ENCODE results near the gene WIPF3. TPM values are rescaled to one million over a fixed set of nuclear protein-coding genes. Genes with fewer than 3 reads are reported as not detected.

The WIPF3 gene
- total RNA-seq, 1 donor from 2014 or later = 7.3 TPM

- Mint-ChIP-seq H3K27ac (no peak overlapping the region), H3K4me1 (peaks cover 6% of the 10 kb centered on the region), H3K4me3 (no peak overlapping the region), H3K9me3 (no peaks in the 10 kb centered on the region), H3K36me3 (no peaks in the 10 kb centered on the region), H3K27me3 (ENCODE audit: low read depth) (peaks cover 53% of the 10 kb centered on the region)
- no peak for DNase-seq (ENCODE audit: low spot score in 2 of 2, unreplicated experiment in 2 of 2)
- TF ChIP-seq, protein P1, sequence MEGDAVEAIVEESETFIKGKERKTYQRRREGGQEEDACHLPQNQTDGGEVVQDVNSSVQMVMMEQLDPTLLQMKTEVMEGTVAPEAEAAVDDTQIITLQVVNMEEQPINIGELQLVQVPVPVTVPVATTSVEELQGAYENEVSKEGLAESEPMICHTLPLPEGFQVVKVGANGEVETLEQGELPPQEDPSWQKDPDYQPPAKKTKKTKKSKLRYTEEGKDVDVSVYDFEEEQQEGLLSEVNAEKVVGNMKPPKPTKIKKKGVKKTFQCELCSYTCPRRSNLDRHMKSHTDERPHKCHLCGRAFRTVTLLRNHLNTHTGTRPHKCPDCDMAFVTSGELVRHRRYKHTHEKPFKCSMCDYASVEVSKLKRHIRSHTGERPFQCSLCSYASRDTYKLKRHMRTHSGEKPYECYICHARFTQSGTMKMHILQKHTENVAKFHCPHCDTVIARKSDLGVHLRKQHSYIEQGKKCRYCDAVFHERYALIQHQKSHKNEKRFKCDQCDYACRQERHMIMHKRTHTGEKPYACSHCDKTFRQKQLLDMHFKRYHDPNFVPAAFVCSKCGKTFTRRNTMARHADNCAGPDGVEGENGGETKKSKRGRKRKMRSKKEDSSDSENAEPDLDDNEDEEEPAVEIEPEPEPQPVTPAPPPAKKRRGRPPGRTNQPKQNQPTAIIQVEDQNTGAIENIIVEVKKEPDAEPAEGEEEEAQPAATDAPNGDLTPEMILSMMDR (IDR thresholded peaks at IDR 0.05; ENCODE audit: unreplicated experiment) = no peak
Observed at GRCh38 chr7:29810297-29810696, 4.0 kb downstream of the WIPF3 start.

GRCh38 chr7:29810813-29811482 lies 4.6 kb downstream of the WIPF3 start:
- no peak overlapping the region for H3K4me3 Mint-ChIP-seq
- TF ChIP-seq, protein P1 (IDR thresholded peaks at IDR 0.05; ENCODE audit: unreplicated experiment) = no peak
- no peaks in the 10 kb centered on the region for H3K36me3 Mint-ChIP-seq
- no peaks in the 10 kb centered on the region for H3K9me3 Mint-ChIP-seq
- peaks cover 6% of the 10 kb centered on the region for H3K4me1 Mint-ChIP-seq
- DNase-seq (ENCODE audit: low spot score in 2 of 2, unreplicated experiment in 2 of 2) = no peak
- H3K27me3 Mint-ChIP-seq (ENCODE audit: low read depth) = peaks cover 46% of the 10 kb centered on the region
- H3K27ac Mint-ChIP-seq = no peak overlapping the region

DNA sequence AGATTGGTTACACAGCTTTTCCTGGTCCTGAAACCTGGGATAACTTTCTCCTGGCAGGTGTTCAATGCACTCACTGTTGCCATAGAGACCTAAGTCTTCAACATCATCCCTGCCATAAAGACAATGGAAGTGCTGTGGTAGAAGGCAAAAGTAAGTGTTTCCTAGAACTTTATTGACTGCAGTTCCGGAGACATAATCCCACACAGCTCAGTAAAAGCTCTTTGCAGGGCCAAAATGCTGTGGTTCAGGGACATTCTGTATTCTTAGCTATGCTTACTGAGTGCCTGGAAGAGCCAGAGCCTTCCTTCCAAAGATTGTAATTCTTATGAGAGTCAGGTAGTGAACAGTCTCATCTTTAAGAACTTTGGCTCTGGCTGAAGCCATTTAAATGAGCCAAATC lies 5.3 kb downstream of the WIPF3 start:
- H3K27ac Mint-ChIP-seq = no peak overlapping the region
- TF ChIP-seq, protein P1 (IDR thresholded peaks at IDR 0.05; ENCODE audit: unreplicated experiment) = no peak
- H3K4me1 Mint-ChIP-seq = peaks cover 6% of the 10 kb centered on the region
- no peaks in the 10 kb centered on the region for H3K9me3 Mint-ChIP-seq
- no peak overlapping the region for H3K4me3 Mint-ChIP-seq
- H3K36me3 Mint-ChIP-seq = no peaks in the 10 kb centered on the region
- no peak for DNase-seq (ENCODE audit: low spot score in 2 of 2, unreplicated experiment in 2 of 2)
- H3K27me3 Mint-ChIP-seq (ENCODE audit: low read depth) = peaks cover 44% of the 10 kb centered on the region

- H3K9me3 Mint-ChIP-seq = no peaks in the 10 kb centered on the region
- no peak overlapping the region for H3K4me3 Mint-ChIP-seq
- TF ChIP-seq, protein P1 (IDR thresholded peaks at IDR 0.05; ENCODE audit: unreplicated experiment) = no peak
- H3K27me3 Mint-ChIP-seq (ENCODE audit: low read depth) = peaks cover 41% of the 10 kb centered on the region
- H3K36me3 Mint-ChIP-seq = no peaks in the 10 kb centered on the region
- peaks cover 6% of the 10 kb centered on the region for H3K4me1 Mint-ChIP-seq
- no peak for DNase-seq (ENCODE audit: low spot score in 2 of 2, unreplicated experiment in 2 of 2)
- H3K27ac Mint-ChIP-seq = no peak overlapping the region
Observed at GRCh38 chr7:29812185-29812876, 6.0 kb downstream of the WIPF3 start.

DNA sequence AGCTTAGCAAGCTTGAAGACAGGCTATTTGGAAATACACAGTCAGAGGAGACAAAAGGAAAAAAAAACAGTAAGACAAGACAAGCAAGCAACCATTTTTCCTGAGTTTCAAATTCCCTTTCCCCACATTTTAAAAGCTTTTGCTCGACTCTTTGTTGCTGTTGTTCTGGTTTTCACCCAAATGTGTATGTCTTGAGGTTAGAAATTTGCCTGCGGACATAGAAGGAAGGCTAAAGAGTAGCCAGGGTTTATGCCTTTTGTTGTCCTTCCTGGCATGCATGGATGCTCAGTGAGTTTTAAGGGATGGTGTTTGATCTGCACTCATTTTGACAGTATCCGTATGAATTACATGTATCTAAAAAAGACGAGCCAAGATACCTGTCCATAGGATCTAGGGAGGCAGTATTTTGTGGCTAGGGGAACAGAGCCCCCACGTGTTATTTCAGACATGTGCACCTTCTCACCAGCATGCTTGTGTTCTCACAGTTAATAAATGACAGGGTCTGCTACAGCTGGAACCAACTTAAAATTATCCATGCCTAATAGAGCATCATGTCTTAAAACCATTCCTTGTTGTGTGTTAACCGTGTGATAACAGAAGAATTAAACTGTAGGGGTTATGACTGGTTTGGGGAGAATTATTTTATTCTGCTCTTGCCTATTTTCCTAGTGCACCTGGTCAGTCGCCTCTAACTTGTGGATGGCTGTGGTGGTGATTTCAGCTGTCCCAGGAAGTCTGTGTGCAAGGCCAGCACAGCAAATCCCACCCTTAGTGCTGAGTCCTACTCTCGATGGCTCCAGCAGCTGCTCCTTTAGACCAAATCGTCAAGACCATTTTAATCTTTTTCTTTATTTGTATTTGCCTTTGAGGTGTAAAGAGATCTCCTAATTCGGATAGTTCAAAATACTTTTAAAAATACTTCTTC lies 9.1 kb downstream of the WIPF3 start:
- no peaks in the 10 kb centered on the region for H3K36me3 Mint-ChIP-seq
- H3K27ac Mint-ChIP-seq = no peak overlapping the region
- TF ChIP-seq, protein P1 (IDR thresholded peaks at IDR 0.05; ENCODE audit: unreplicated experiment) = no peak
- H3K4me3 Mint-ChIP-seq = no peak overlapping the region
- H3K27me3 Mint-ChIP-seq (ENCODE audit: low read depth) = peaks cover 16% of the 10 kb centered on the region
- H3K4me1 Mint-ChIP-seq = no peaks in the 10 kb centered on the region
- DNase-seq (ENCODE audit: low spot score in 2 of 2, unreplicated experiment in 2 of 2) = no peak
- H3K9me3 Mint-ChIP-seq = no peaks in the 10 kb centered on the region

All from mesothelial cell of epicardium (in vitro differentiated cells).